Fibroblast of skin of scalp (primary cell): ENCODE measurements around the gene TRIM63.

Experiments used
- DNase-seq: peaks from one replicate; pipeline ENCODE4 v3.0.0-alpha.2; 2013

TRIM63 gene

GRCh38 chr1:26055041-26055440 lies 12.4 kb downstream of the TRIM63 start:
- no peak for DNase-seq

- no peak for DNase-seq
These were observed 13.5 kb downstream of the TRIM63 start for GRCh38 chr1:26053718-26054560.

- DNase-seq: no peak
These were observed 17.2 kb downstream of the TRIM63 start for GRCh38 chr1:26050248-26050640.

GRCh38 chr1:26049531-26050247 lies 17.7 kb downstream of the TRIM63 start:
- no peak for DNase-seq

GRCh38 chr1:26047278-26047874 lies 20.1 kb downstream of the TRIM63 start:
- DNase-seq: no peak

- DNase-seq: no peak
These were observed 21.0 kb downstream of the TRIM63 start for GRCh38 chr1:26046246-26047095.

GRCh38 chr1:26045722-26046245 lies 21.6 kb downstream of the TRIM63 start, which contains the start of gene SLC30A2:
Gene SLC30A2 (minus strand): TSS chr1:26046118. CDS start chr1:26045896, 222 bp downstream.
- DNase-seq: no peak

- DNase-seq: no peak
These were observed 22.3 kb downstream of the TRIM63 start for GRCh38 chr1:26044971-26045721.

- DNase-seq: no peak
These were observed 23.0 kb downstream of the TRIM63 start for GRCh38 chr1:26044414-26044813.

GRCh38 chr1:26043765-26044164 lies 23.7 kb downstream of the TRIM63 start:
- no peak for DNase-seq

- DNase-seq: no peak
These were observed 25.5 kb downstream of the TRIM63 start for GRCh38 chr1:26041978-26042377.

- DNase-seq: no peak
These were observed 26.0 kb downstream of the TRIM63 start for GRCh38 chr1:26041401-26041800.

- DNase-seq: no peak
These were observed 28.5 kb downstream of the TRIM63 start for GRCh38 chr1:26038904-26039303.

GRCh38 chr1:26038477-26038876 lies 29.0 kb downstream of the TRIM63 start:
- DNase-seq: no peak

GRCh38 chr1:26037904-26038303 lies 29.5 kb downstream of the TRIM63 start:
- no peak for DNase-seq

GRCh38 chr1:26036756-26037281 lies 30.6 kb downstream of the TRIM63 start:
- DNase-seq: no peak

- DNase-seq: peak; percentile 66
These were observed 31.3 kb downstream of the TRIM63 start for GRCh38 chr1:26035959-26036755.

- DNase-seq: peak; percentile 92
These were observed 32.0 kb downstream of the TRIM63 start for GRCh38 chr1:26035203-26035958.

- no peak for DNase-seq
These were observed 32.8 kb downstream of the TRIM63 start for GRCh38 chr1:26034504-26035202.
